Ishikawa (cell line): Measurements from ENCODE around the gene IFIH1.

Experiments
- CEBPB ChIP-seq: IDR thresholded peaks from 2 replicates; pipeline ENCODE4 v1.6.1; 2012
- CREB1 ChIP-seq: IDR thresholded peaks from 2 replicates; pipeline ENCODE4 v1.6.1; 2012; ENCODE audit warnings: low read depth
- EGR1 ChIP-seq: IDR thresholded peaks from 2 replicates; pipeline ENCODE4 v1.6.1; 2012
- EP300 ChIP-seq: IDR thresholded peaks from 2 replicates; pipeline ENCODE4 v1.6.1; 2012; ENCODE audit warnings: borderline replicate concordance
- FOXM1 ChIP-seq: IDR thresholded peaks from 2 replicates; pipeline ENCODE4 v1.6.1; 2012; ENCODE audit warnings: low read depth, borderline replicate concordance
- MAX ChIP-seq: IDR thresholded peaks from 2 replicates; pipeline ENCODE4 v1.6.1; 2012
- NFIC ChIP-seq: IDR thresholded peaks from 2 replicates; pipeline ENCODE4 v1.6.1; 2012
- RAD21 ChIP-seq: IDR thresholded peaks from 2 replicates; pipeline ENCODE4 v1.6.1; 2012; ENCODE audit warnings: low read depth
- REST ChIP-seq: IDR thresholded peaks from 2 replicates; pipeline ENCODE4 v1.6.1; 2012; ENCODE audit warnings: low read depth, mild to moderate bottlenecking
- TAF1 ChIP-seq: IDR thresholded peaks from 2 replicates; pipeline ENCODE4 v1.6.1; 2012; ENCODE audit warnings: low read depth, mild to moderate bottlenecking
- TCF12 ChIP-seq: IDR thresholded peaks from 2 replicates; pipeline ENCODE4 v1.6.1; 2012; ENCODE audit warnings: low read depth
- TEAD4 ChIP-seq: IDR thresholded peaks from 2 replicates; pipeline ENCODE4 v1.6.1; 2012
- USF1 ChIP-seq: IDR thresholded peaks from 2 replicates; pipeline ENCODE4 v1.6.1; 2012
- YY1 ChIP-seq: IDR thresholded peaks from 2 replicates; pipeline ENCODE4 v1.6.1; 2012; ENCODE audit warnings: low read depth
- ZBTB7A ChIP-seq: IDR thresholded peaks from 2 replicates; pipeline ENCODE4 v1.6.1; 2012; ENCODE audit warnings: low read depth

The IFIH1 gene

GRCh38 chr2:162261032-162261945 is 57.2 kb downstream of the IFIH1 start:
- TF ChIP-seq YY1 = no peak
- TF ChIP-seq EP300 = no peak
- TF ChIP-seq ZBTB7A = no peak
- no peak for TF ChIP-seq USF1
- no peak for TF ChIP-seq EGR1
- TF ChIP-seq CEBPB = no peak
- no peak for TF ChIP-seq CREB1
- no peak for TF ChIP-seq MAX
- no peak for TF ChIP-seq TAF1
- no peak for TF ChIP-seq FOXM1

GRCh38 chr2:162258686-162259085 is 59.8 kb downstream of the IFIH1 start:
- TF ChIP-seq ZBTB7A = no peak
- TF ChIP-seq CREB1 = no peak
- TF ChIP-seq TCF12 = no peak
- TF ChIP-seq TAF1 = no peak
- no peak for TF ChIP-seq CEBPB
- TF ChIP-seq TEAD4 = no peak
- TF ChIP-seq REST = no peak
- TF ChIP-seq USF1 = no peak
- TF ChIP-seq EP300 = no peak

- no peak for TF ChIP-seq TEAD4
- no peak for TF ChIP-seq CREB1
- no peak for TF ChIP-seq USF1
- no peak for TF ChIP-seq EP300
- no peak for TF ChIP-seq CEBPB
- TF ChIP-seq FOXM1 = no peak
- TF ChIP-seq NFIC = no peak
- no peak for TF ChIP-seq MAX
- TF ChIP-seq YY1 = no peak
- no peak for TF ChIP-seq EGR1
Measured at GRCh38 chr2:162258169-162258568, 60.3 kb downstream of the IFIH1 start.

GRCh38 chr2:162257425-162257824 is 61.1 kb downstream of the IFIH1 start:
- TF ChIP-seq TCF12 (no peak), CEBPB (no peak), TEAD4 (no peak), EP300 (no peak)

GRCh38 chr2:162256591-162256991 is 61.9 kb downstream of the IFIH1 start:
- TF ChIP-seq REST (no peak), TAF1 (no peak), EP300 (no peak), FOXM1 (no peak), EGR1 (no peak), MAX (no peak), TEAD4 (no peak), NFIC (no peak), YY1 (no peak), RAD21 (no peak), TCF12 (no peak), CREB1 (no peak), USF1 (no peak), CEBPB (no peak), ZBTB7A (no peak)
